Measurements from ENCODE around the gene TECTA. TPM values are rescaled to one million over a fixed set of nuclear protein-coding genes. Genes with fewer than 3 reads are reported as not detected.

The TECTA gene
- total and polyA plus RNA-seq, 2 experiments from 2014 or later = 1.5 to 5.2 TPM

GRCh38 chr11:121137005-121137404, 36.0 kb downstream of the TECTA start:
- Histone ChIP-seq H3K9me3 (ENCODE audit: low read depth) (no peaks in the 10 kb centered on the region), H3K27me3 (no peaks in the 10 kb centered on the region), H3K27ac (no peak overlapping the region), H3K4me1 (ENCODE audit: low read depth) (peaks cover 5% of the 10 kb centered on the region), H3K4me3 (no peak overlapping the region), H3K36me3 (no peaks in the 10 kb centered on the region)
- no peak for TF ChIP-seq CTCF (IDR thresholded peaks at IDR 0.05; ENCODE audit: low read depth, low read length)
- DNase-seq (ENCODE audit: low read depth in 1 of 2, low spot score in 1 of 2) = no peak

- Histone ChIP-seq H3K27me3 (no peaks in the 10 kb centered on the region), H3K9me3 (ENCODE audit: low read depth) (no peaks in the 10 kb centered on the region), H3K27ac (no peak overlapping the region), H3K4me3 (no peak overlapping the region), H3K4me1 (ENCODE audit: low read depth) (peaks cover 5% of the 10 kb centered on the region), H3K36me3 (no peaks in the 10 kb centered on the region)
- no peak for TF ChIP-seq CTCF (IDR thresholded peaks at IDR 0.05; ENCODE audit: low read depth, low read length)
- DNase-seq (ENCODE audit: low read depth in 1 of 2, low spot score in 1 of 2) = no peak
Measured at GRCh38 chr11:121138259-121138658, 37.2 kb downstream of the TECTA start.

GRCh38 chr11:121140369-121140768, 39.3 kb downstream of the TECTA start:
- DNase-seq (ENCODE audit: low read depth in 1 of 2, low spot score in 1 of 2) = no peak
- peaks cover 14% of the 10 kb centered on the region for H3K4me1 ChIP-seq (ENCODE audit: low read depth)
- H3K9me3 ChIP-seq (ENCODE audit: low read depth) = no peaks in the 10 kb centered on the region
- no peaks in the 10 kb centered on the region for H3K27me3 ChIP-seq
- no peak for TF ChIP-seq CTCF (IDR thresholded peaks at IDR 0.05; ENCODE audit: low read depth, low read length)
- no peak overlapping the region for H3K4me3 ChIP-seq
- no peaks in the 10 kb centered on the region for H3K36me3 ChIP-seq
- no peak overlapping the region for H3K27ac ChIP-seq

GRCh38 chr11:121141066-121141465, 40.0 kb downstream of the TECTA start:
- Histone ChIP-seq H3K27ac (no peak overlapping the region), H3K27me3 (no peaks in the 10 kb centered on the region), H3K9me3 (ENCODE audit: low read depth) (no peaks in the 10 kb centered on the region), H3K36me3 (no peaks in the 10 kb centered on the region), H3K4me1 (ENCODE audit: low read depth) (peaks cover 14% of the 10 kb centered on the region), H3K4me3 (no peak overlapping the region)
- TF ChIP-seq CTCF (IDR thresholded peaks at IDR 0.05; ENCODE audit: low read depth, low read length) = no peak
- DNase-seq (ENCODE audit: low read depth in 1 of 2, low spot score in 1 of 2) = no peak

GRCh38 chr11:121143921-121144320, 42.9 kb downstream of the TECTA start:
- DNase-seq (ENCODE audit: low read depth in 1 of 2, low spot score in 1 of 2) = no peak
- Histone ChIP-seq H3K4me3 (no peak overlapping the region), H3K9me3 (ENCODE audit: low read depth) (no peaks in the 10 kb centered on the region), H3K36me3 (no peaks in the 10 kb centered on the region), H3K4me1 (ENCODE audit: low read depth) (peaks cover 14% of the 10 kb centered on the region), H3K27ac (no peak overlapping the region), H3K27me3 (no peaks in the 10 kb centered on the region)
- no peak for TF ChIP-seq CTCF (IDR thresholded peaks at IDR 0.05; ENCODE audit: low read depth, low read length)

- no peak for TF ChIP-seq CTCF (IDR thresholded peaks at IDR 0.05; ENCODE audit: low read depth, low read length)
- no peaks in the 10 kb centered on the region for H3K27me3 ChIP-seq
- peak in 1 of 2 donors; percentile 11 for DNase-seq (ENCODE audit: low read depth in 1 of 2, low spot score in 1 of 2)
- no peak overlapping the region for H3K4me3 ChIP-seq
- H3K9me3 ChIP-seq (ENCODE audit: low read depth) = no peaks in the 10 kb centered on the region
- H3K36me3 ChIP-seq = no peaks in the 10 kb centered on the region
- H3K4me1 ChIP-seq (ENCODE audit: low read depth) = peaks cover 14% of the 10 kb centered on the region
- no peak overlapping the region for H3K27ac ChIP-seq
Measured at GRCh38 chr11:121144723-121145122, 43.7 kb downstream of the TECTA start.
